Stimulated activated CD4-positive, alpha-beta T cell treated with anti-CD3 and anti-CD28 coated beads, Interleukin-15, amount 100 ng/mL, for 1 hour (primary cell): ENCODE measurements around the gene TAF11L9.
"Not testable (repeated sequence)": the region's sequence is repeated elsewhere in the genome, so short reads cannot be mapped to it uniquely, and the experiment has no call there.

Experiments used
- DNase-seq, 2 donors: peaks; one replicate each; pipeline ENCODE4 v3.0.0-alpha.2; 2020; ENCODE audit warnings: low read depth in 1 of 2, low spot score in 1 of 2

TAF11L9 gene

GRCh38 chr5:17594255-17594654 lies at the start of gene TAF11L9:
TSS of gene TAF11L9 (minus strand) at chr5:17594394.
- DNase-seq, result not testable (repeated sequence)

- no peak for DNase-seq
Measured at GRCh38 chr5:17634160-17634559, 40.0 kb upstream of the TAF11L9 start, which contains the start of gene TAF11L14. TSS of gene TAF11L14 (plus strand) at chr5:17634460.

- DNase-seq, result not testable (repeated sequence)
Measured at GRCh38 chr5:17631788-17632187, 37.6 kb upstream of the TAF11L9 start, which contains the start of gene TAF11L13. TSS of gene TAF11L13 (plus strand) at chr5:17632088.

GRCh38 chr5:17625686-17626085 lies 31.5 kb upstream of the TAF11L9 start:
- no peak for DNase-seq

- DNase-seq, result no peak
Measured at GRCh38 chr5:17620627-17621026, 26.4 kb upstream of the TAF11L9 start.

- DNase-seq, result no peak
Measured at GRCh38 chr5:17619354-17619753, 25.2 kb upstream of the TAF11L9 start.

- no peak for DNase-seq
Measured at GRCh38 chr5:17614872-17615605, 20.8 kb upstream of the TAF11L9 start.

- not testable (repeated sequence) for DNase-seq
Measured at GRCh38 chr5:17610092-17610491, 15.9 kb upstream of the TAF11L9 start, which contains the start of gene TAF11L12. TSS of gene TAF11L12 (plus strand) at chr5:17610392.

- not testable (repeated sequence) for DNase-seq
Measured at GRCh38 chr5:17607461-17607860, 13.3 kb upstream of the TAF11L9 start.

- no peak for DNase-seq
Measured at GRCh38 chr5:17604951-17605350, 10.8 kb upstream of the TAF11L9 start.

GRCh38 chr5:17603880-17604279 lies 9.7 kb upstream of the TAF11L9 start, which contains the start of gene TAF11L11:
TSS of gene TAF11L11 (plus strand) at chr5:17604183.
- DNase-seq, result not testable (repeated sequence)

GRCh38 chr5:17597728-17598127 lies 3.5 kb upstream of the TAF11L9 start, which contains the start of gene TAF11L10:
TSS of gene TAF11L10 (minus strand) at chr5:17597828.
- not testable (repeated sequence) for DNase-seq

- DNase-seq, result not testable (repeated sequence)
Measured at GRCh38 chr5:17590860-17591259, 3.3 kb downstream of the TAF11L9 start, which contains the start of gene TAF11L8. TSS of gene TAF11L8 (minus strand) at chr5:17590960.

- not testable (repeated sequence) for DNase-seq
Measured at GRCh38 chr5:17585658-17586057, 8.5 kb downstream of the TAF11L9 start, which contains the start of gene TAF11L7. TSS of gene TAF11L7 (minus strand) at chr5:17585758.
